GM12878 (cell line): ENCODE data around the gene ROM1. TPM values are rescaled to one million over a fixed set of nuclear protein-coding genes. Genes with fewer than 3 reads are reported as not detected.

Experiments used
- BCLAF1 ChIP-seq: fragments of 450-650 bp; IDR thresholded peaks from 2 replicates; pipeline ENCODE4 v1.6.1; 2017; ENCODE audit warnings: antibody characterized with exemption, mild to moderate bottlenecking, moderate library complexity
- CEBPB ChIP-seq, 2 experiments: fragments of 150-350 bp in 1 of 2; IDR thresholded peaks; 2 replicates each; pipeline ENCODE4 v1.6.1; 2012 to 2014; ENCODE audit warnings: low read depth in 2 of 2, low read length in 2 of 2, borderline replicate concordance in 1 of 2, inconsistent platforms in 1 of 2
- E4F1 ChIP-seq: fragments of 450-650 bp; IDR thresholded peaks from 2 replicates; pipeline ENCODE4 v1.6.1; 2018; ENCODE audit warnings: borderline replicate concordance, mild to moderate bottlenecking; ENCODE audit not compliant: partially characterized antibody
- IKZF1 ChIP-seq: fragments of 450-650 bp; conservative IDR thresholded peaks from 2 replicates; pipeline ENCODE4 v1.6.1; 2017; ENCODE audit warnings: antibody characterized with exemption, mild to moderate bottlenecking
- KAT2A ChIP-seq: conservative IDR thresholded peaks from 2 replicates; pipeline ENCODE4 v1.6.1; 2011; ENCODE audit warnings: low read depth, low read length; ENCODE audit not compliant: control insufficient read depth
- MEF2B ChIP-seq: fragments of 450-650 bp; IDR thresholded peaks from 2 replicates; pipeline ENCODE4 v1.6.1; 2018; ENCODE audit warnings: mild to moderate bottlenecking, moderate library complexity; ENCODE audit not compliant: partially characterized antibody, poor library complexity, severe bottlenecking
- NR2C2 ChIP-seq: IDR thresholded peaks from 2 replicates; pipeline ENCODE4 v1.6.1; 2011; ENCODE audit warnings: borderline replicate concordance, low read depth; ENCODE audit not compliant: control insufficient read depth, insufficient read length
- YY1 ChIP-seq: IDR thresholded peaks from 2 replicates; pipeline ENCODE4 v1.6.1; 2011; ENCODE audit warnings: low read depth, mild to moderate bottlenecking, low read length
- polyA plus RNA-seq, 11 experiments: library from polyadenylated mRNA; depleted of rRNA in 4 of 11; unstranded in 6 of 11; stranded (reverse) in 5 of 11; fragments of >200 nt; fragmentation: Nextera tagmentation in 4 of 11; fragmentation: Illumina TruSeq in 1 of 11; extraction: Ambion mirVana in 4 of 11; extraction: Trizol in 1 of 11; gene quantifications; 1 replicate in 1 of 11; 2 replicates in 10 of 11; pipeline versions ENCODE4 v1.2.1 to v1.2.3, GENCODE V29; 2011 to 2016; ENCODE audit warnings: inconsistent platforms in 2 of 11, missing spikeins in 2 of 11, low read depth in 1 of 11
- total RNA-seq, 4 experiments: library from RNA; depleted of rRNA in 3 of 4; stranded (reverse); fragments of >200 nt in 3 of 4; fragmentation: Illumina TruSeq in 1 of 4; extraction: Trizol in 1 of 4; gene quantifications; 2 replicates each; pipeline versions ENCODE4 v1.2.1 to v1.2.3, GENCODE V29; 2013 to 2021

Gene ROM1
- total and polyA plus RNA-seq, 10 of the 15 experiments (the other 5 are each of a cell fraction or from before 2014, with no cell fraction given), result 0.42 to 3.0 (median 1.1) TPM

GRCh38 chr11:62599069-62599696 is 13.9 kb upstream of the ROM1 start (continued):
- TF ChIP-seq BCLAF1 (no peak), KAT2A (no peak), NR2C2 (no peak), CEBPB (IDR thresholded peaks at IDR 0.05; ENCODE audit: borderline replicate concordance in 1 of 2, low read depth in 2 of 2, low read length in 2 of 2) (no peak), YY1 (peak; percentile 63), MEF2B (peak; percentile 7), IKZF1 (peak; percentile 62; the same call in 1 of the 2 replicates), E4F1 (peak; percentile 34)
